Upper lobe of left lung (tissue), 6 donors: ENCODE measurements around the gene TGM2. TPM values are rescaled to one million over a fixed set of nuclear protein-coding genes. Genes with fewer than 3 reads are reported as not detected.

ENCODE experiments used
- ATAC-seq, 2 donors: fragments of 200-7000 bp; cut with Tn5 transposase; one replicate each; pipeline ENCODE4 v1.9.1; 2022; ENCODE audit warnings: mild to moderate bottlenecking in 2 of 2, moderate library complexity in 2 of 2; ENCODE audit not compliant: low FRiP score in 2 of 2
- DNase-seq, 2 donors: peaks; one replicate each; pipeline ENCODE4 v3.0.0-alpha.2; 2019 to 2020
- H3K27ac ChIP-seq, 4 donors: fragments of 200-600 bp; sonication (generic); one replicate each; pipeline ENCODE4 v1.5.1; 2016 to 2019
- H3K27me3 ChIP-seq, 4 donors: fragments of 200-600 bp; sonication (generic); one replicate each; pipeline ENCODE4 v1.5.1; 2017 to 2019
- H3K36me3 ChIP-seq, 4 donors: fragments of 200-600 bp; sonication (generic); one replicate each; pipeline ENCODE4 v1.5.1; 2016 to 2019
- H3K4me1 ChIP-seq, 4 donors: fragments of 200-600 bp; sonication (generic); one replicate each; pipeline ENCODE4 v1.5.1; 2018 to 2019
- H3K4me3 ChIP-seq, 4 donors: fragments of 200-600 bp; sonication (generic); one replicate each; pipeline ENCODE4 v1.5.1; 2017 to 2019; ENCODE audit warnings: mild to moderate bottlenecking in 2 of 4, moderate library complexity in 1 of 4
- H3K9me3 ChIP-seq, 4 donors: fragments of 200-600 bp; sonication (generic); one replicate each; pipeline ENCODE4 v1.5.1; 2018 to 2019
- EP300 ChIP-seq, 4 donors: sonication (generic); formaldehyde crosslinking; IDR thresholded peaks; one replicate each; pipeline ENCODE4 v1.5.1; 2017; ENCODE audit warnings: antibody characterized with exemption in 4 of 4, control low read depth in 2 of 4
- POLR2A ChIP-seq, 4 donors: fragments of 450-650 bp; IDR thresholded peaks; one replicate each; pipeline ENCODE4 v1.5.1; 2016 to 2017; ENCODE audit warnings: antibody characterized with exemption in 4 of 4, mild to moderate bottlenecking in 2 of 4
- POLR2AphosphoS5 ChIP-seq, 2 donors: sonication (generic); formaldehyde crosslinking; IDR thresholded peaks; one replicate each; pipeline ENCODE4 v1.5.1; 2017; ENCODE audit warnings: antibody characterized with exemption in 2 of 2
- WGBS, 2 donors: methylation state at CpG; one replicate each; pipeline ENCODE4 v1.1.5; 2017 to 2018; 5-methylcytosine and 5-hydroxymethylcytosine counted together
- total RNA-seq, 6 donors: library from RNA; depleted of rRNA in 4 of 6; stranded (reverse); fragments of >200 nt in 4 of 6; gene quantifications; one replicate each; pipeline versions ENCODE4 v1.1.0 to v1.2.1, GENCODE V29; 2016 to 2021
- TF ChIP-seq, protein P1 (sequence below), 6 experiments: fragments of 450-650 bp in 4 of 6; fragments of 200-600 bp in 2 of 6; sonication (generic) in 2 of 6; IDR thresholded peaks; one replicate each; pipeline ENCODE4 v1.5.1; 2016 to 2019; ENCODE audit warnings: antibody characterized with exemption in 6 of 6
- donor health status: DM: no; HTN: no; CAD: no; lungs with moderate emphysema.
- donor health status: DM: no; HTN: yes; CAD: no; lungs with severe emphysema.

The TGM2 gene
- total RNA-seq = 100 to 1,000 TPM in 5 of 6 donors, 10 to 100 TPM in 1; 98.7 to 469 (median 290) TPM

DNA sequence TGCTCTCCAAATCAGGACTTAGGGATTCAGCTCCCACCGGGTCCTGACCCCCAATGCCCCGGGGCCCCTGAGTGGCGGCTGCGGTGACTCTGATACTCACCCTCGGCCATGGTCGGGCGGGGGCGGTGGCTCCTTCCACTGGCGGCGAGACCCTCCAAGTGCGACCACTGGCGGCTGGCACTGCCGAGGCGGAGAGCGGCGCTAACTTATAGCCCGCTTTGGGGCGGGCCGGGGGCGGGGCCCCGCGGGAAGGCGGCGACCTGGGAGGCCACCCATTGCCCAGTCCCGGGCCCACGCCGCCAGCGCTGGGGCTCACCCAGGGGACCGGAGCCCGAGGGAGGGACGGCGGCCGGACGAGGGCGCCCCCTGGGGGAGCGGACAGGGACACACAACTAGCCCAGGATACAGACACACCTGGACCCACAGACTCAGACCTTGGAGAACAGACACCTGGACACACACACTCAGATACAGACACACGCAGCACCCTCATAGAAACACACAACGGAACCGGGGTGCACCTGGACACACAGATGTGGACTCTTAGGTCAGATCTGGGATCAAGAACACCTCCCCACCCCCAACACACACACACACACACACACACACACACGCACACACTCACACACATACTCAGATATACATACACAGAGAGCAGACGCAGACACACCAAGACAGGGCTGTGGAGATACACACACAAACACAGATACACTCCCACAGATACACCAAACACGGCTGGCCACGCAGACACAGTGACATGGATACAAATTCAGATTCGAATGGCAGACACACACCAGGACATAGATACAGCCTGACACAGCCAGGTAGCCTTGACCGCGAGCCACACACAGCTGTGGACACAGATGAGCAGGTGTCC, at the start of gene TGM2:
TSS of gene TGM2 (minus strand) at position 182 of the 877 bp plus-strand sequence. CDS start at position 110, 72 bp downstream.
- TF ChIP-seq, protein P1, sequence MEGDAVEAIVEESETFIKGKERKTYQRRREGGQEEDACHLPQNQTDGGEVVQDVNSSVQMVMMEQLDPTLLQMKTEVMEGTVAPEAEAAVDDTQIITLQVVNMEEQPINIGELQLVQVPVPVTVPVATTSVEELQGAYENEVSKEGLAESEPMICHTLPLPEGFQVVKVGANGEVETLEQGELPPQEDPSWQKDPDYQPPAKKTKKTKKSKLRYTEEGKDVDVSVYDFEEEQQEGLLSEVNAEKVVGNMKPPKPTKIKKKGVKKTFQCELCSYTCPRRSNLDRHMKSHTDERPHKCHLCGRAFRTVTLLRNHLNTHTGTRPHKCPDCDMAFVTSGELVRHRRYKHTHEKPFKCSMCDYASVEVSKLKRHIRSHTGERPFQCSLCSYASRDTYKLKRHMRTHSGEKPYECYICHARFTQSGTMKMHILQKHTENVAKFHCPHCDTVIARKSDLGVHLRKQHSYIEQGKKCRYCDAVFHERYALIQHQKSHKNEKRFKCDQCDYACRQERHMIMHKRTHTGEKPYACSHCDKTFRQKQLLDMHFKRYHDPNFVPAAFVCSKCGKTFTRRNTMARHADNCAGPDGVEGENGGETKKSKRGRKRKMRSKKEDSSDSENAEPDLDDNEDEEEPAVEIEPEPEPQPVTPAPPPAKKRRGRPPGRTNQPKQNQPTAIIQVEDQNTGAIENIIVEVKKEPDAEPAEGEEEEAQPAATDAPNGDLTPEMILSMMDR (IDR thresholded peaks at IDR 0.05) = peak; percentile 87 to 97 (median 96)
- TF ChIP-seq POLR2A (IDR thresholded peaks at IDR 0.05) = peak; percentile 32 to 77 (median 58)
- no peak for TF ChIP-seq EP300 (IDR thresholded peaks at IDR 0.05)
- TF ChIP-seq POLR2AphosphoS5 (IDR thresholded peaks at IDR 0.05) = peak; percentile 72 to 86
- peak; percentile 79 to 90 for ATAC-seq
- Histone ChIP-seq H3K4me1 (peaks cover 40 to 67% (median 52%) of the 10 kb centered on the region in 4 donors), H3K4me3 (peak within 1 kb of the TSS; percentile 30 to 61 (median 58)), H3K27me3 (no peaks in the 10 kb centered on the region), H3K9me3 (no peaks in the 10 kb centered on the region), H3K36me3 (peaks cover 4 to 13% (median 6%) of the 10 kb centered on the region in 4 donors), H3K27ac (peak within 1 kb of the TSS; percentile 72 to 93 (median 90))
- WGBS, 2 donors = 21 to 61% methylated on average over 9 to 27 of the region's 46 CpGs
- peak; percentile 92 to 97 for DNase-seq

DNA sequence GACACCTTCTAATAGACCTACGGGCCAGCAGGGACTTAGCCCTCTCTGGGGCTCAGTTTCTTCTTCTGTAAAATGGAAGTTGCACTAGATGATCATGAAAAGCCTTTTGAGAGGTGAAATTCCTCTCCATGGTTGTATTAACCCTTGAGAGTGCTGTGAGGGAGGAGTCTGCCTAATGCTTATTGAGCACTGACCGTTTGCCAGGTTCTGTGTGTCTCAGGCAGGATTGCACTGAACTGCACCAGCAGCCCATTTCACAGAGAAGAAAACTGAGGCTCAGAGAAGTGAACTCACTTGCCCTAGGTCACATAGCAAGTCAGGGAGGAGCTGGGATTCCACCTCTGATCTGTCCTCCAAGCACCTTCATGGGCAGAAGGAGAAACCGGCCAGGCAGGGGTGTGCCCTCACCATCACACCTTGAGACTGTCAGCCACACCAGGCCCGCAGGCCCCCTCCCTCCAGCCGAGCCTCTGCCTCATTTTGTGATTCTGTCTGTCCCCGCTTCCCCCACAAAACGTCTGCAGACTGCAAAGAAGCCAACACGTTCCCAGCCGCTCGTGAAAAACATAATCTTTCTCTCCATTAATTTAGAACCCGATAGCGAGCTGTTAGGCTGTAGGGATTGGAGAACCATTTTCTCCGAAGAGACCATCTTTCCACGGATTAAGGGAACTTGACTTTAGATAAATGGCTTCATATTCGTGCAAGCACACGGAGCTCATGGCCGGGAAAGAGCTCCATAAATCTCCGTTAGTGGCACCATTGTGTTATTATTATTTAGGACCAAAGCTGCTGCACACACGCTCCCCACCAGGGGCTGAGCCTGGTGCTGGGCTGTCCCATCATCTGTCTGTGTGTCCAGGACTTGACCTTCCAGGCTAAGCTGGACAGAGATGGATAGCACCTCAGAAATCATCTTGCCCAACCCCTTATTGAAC, 49.5 kb upstream of the TGM2 start:
- no peaks in the 10 kb centered on the region for H3K9me3 ChIP-seq
- H3K4me1 ChIP-seq = no peaks in the 10 kb centered on the region
- no peaks in the 10 kb centered on the region for H3K27me3 ChIP-seq
- no peak for TF ChIP-seq POLR2AphosphoS5 (IDR thresholded peaks at IDR 0.05)
- TF ChIP-seq, protein P1 (IDR thresholded peaks at IDR 0.05) = peak in 1 of 6 experiments; percentile 5
- 73 to 79% methylated on average over 19 of the region's 19 CpGs for WGBS, 2 donors
- peak in 1 of 2 donors; percentile 24 for DNase-seq
- H3K27ac ChIP-seq = no peak overlapping the region
- no peak for ATAC-seq
- H3K36me3 ChIP-seq = no peaks in the 10 kb centered on the region
- no peak overlapping the region for H3K4me3 ChIP-seq

DNA sequence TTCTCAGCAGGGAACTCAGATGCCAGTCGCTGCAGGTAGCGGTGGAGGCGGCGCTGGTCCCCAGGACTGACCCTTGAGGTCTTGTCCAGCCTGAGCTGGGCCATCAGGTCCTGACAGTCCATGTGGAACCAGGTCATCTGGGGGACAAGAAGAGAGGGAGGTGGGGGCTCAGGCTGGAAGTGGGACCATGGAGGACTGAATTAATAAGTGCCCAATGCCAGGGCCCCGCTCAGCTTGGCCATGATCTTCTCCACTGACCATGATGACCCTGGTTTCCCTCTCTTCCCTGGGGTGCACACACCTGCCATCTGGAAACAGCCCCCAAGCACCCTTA, 48.5 kb upstream of the TGM2 start:
- DNase-seq (peak in 1 of 2 donors; percentile 67), ATAC-seq (no peak)
- no peaks in the 10 kb centered on the region for H3K9me3 ChIP-seq
- WGBS, 2 donors = 92 to 93% methylated on average over 5 of the region's 5 CpGs
- TF ChIP-seq EP300 (IDR thresholded peaks at IDR 0.05) = no peak
- TF ChIP-seq POLR2AphosphoS5 (IDR thresholded peaks at IDR 0.05) = no peak
- TF ChIP-seq, protein P1 (IDR thresholded peaks at IDR 0.05) = no peak
- TF ChIP-seq POLR2A (IDR thresholded peaks at IDR 0.05) = no peak
- H3K4me1 ChIP-seq = no peaks in the 10 kb centered on the region
- H3K27me3 ChIP-seq = no peaks in the 10 kb centered on the region
- no peak overlapping the region for H3K27ac ChIP-seq
- H3K36me3 ChIP-seq = no peaks in the 10 kb centered on the region
- no peak overlapping the region for H3K4me3 ChIP-seq

DNA sequence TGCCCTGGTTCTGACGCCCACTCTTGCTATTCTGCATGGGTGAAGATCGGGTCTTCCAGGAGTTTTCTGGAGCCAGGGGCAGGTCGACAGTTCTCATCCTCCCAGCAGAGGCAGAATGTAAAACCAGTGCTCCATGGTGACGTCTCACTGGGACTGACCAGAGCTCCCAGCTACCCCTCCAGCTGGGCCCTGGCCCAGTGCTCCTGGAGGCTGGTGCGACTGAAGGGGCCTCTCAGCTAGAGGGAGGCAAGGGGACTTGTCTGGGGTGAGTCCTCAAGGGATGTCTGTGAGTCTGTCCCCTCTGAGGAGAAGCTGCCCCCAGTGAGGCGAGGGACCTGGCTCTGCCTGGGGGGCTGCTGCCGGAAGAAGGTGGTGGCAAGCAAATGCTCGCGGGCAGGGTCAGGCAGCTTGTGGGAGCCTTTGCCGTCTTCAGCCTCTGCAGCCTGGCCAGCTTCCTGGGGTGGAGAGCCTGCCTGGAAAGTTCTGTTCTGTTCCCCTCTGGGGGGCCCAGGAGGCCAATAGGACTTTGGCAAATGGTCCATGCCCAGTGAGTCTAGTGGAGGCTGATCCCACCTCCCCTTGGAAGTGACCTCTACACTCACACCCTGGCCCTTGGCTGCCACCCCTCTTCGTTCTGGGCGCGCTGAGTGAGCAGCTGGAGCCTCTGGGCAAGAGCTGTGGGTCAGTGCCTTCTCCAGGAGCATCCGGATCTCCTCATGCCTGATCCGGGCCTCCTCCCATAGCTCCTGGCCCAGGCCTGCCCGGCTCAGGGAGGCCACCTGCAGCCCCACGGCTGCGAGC, 47.9 kb upstream of the TGM2 start:
- H3K27ac ChIP-seq = no peak overlapping the region
- H3K27me3 ChIP-seq = no peaks in the 10 kb centered on the region
- ATAC-seq = no peak
- H3K4me1 ChIP-seq = no peaks in the 10 kb centered on the region
- DNase-seq = no peak
- TF ChIP-seq, protein P1 (IDR thresholded peaks at IDR 0.05) = no peak
- TF ChIP-seq POLR2AphosphoS5 (IDR thresholded peaks at IDR 0.05) (no peak), EP300 (IDR thresholded peaks at IDR 0.05) (no peak), POLR2A (IDR thresholded peaks at IDR 0.05) (no peak)
- WGBS, 2 donors = 78 to 89% methylated on average over 10 to 18 of the region's 18 CpGs
- no peak overlapping the region for H3K4me3 ChIP-seq
- no peaks in the 10 kb centered on the region for H3K9me3 ChIP-seq
- H3K36me3 ChIP-seq = no peaks in the 10 kb centered on the region
